Liver (tissue), 9 donors: ENCODE data around the gene COL8A1. TPM values are rescaled to one million over a fixed set of nuclear protein-coding genes. Genes with fewer than 3 reads are reported as not detected.

ENCODE experiments used
- DNase-seq: peaks from one replicate; pipeline ENCODE4 v3.0.0-alpha.2; 2017; ENCODE audit warnings: low spot score
- H3K27ac ChIP-seq, 2 donors: one replicate each; pipeline ENCODE4 v1.7.0; 2013; ENCODE audit warnings: inconsistent platforms in 2 of 2, low read length in 2 of 2, control low read depth in 1 of 2, low read depth in 1 of 2, mild to moderate bottlenecking in 1 of 2
- H3K27me3 ChIP-seq, 4 donors: one replicate each; pipeline versions ENCODE4 v1.6.1 to v1.7.0; 2013; ENCODE audit warnings: low read length in 3 of 4, inconsistent platforms in 1 of 4, mild to moderate bottlenecking in 1 of 4, moderate library complexity in 1 of 4; ENCODE audit not compliant: control insufficient read depth in 4 of 4, insufficient read depth in 4 of 4
- H3K36me3 ChIP-seq, 4 donors: one replicate each; pipeline versions ENCODE4 v1.6.1 to v1.7.0; 2013; ENCODE audit warnings: low read length in 3 of 4, mild to moderate bottlenecking in 3 of 4, low read depth in 1 of 4, moderate library complexity in 1 of 4; ENCODE audit not compliant: control insufficient read depth in 4 of 4, insufficient read depth in 3 of 4
- H3K4me1 ChIP-seq, 4 donors: one replicate each; pipeline versions ENCODE4 v1.6.1 to v1.7.0; 2013; ENCODE audit warnings: low read length in 3 of 4, mild to moderate bottlenecking in 3 of 4, moderate library complexity in 1 of 4; ENCODE audit not compliant: control insufficient read depth in 4 of 4, insufficient read depth in 4 of 4
- H3K4me3 ChIP-seq, 3 donors: one replicate each; pipeline versions ENCODE4 v1.6.1 to v1.7.0; 2013; ENCODE audit warnings: low read length in 3 of 3, control low read depth in 1 of 3, low read depth in 1 of 3, mild to moderate bottlenecking in 1 of 3
- H3K9ac ChIP-seq, 2 donors: one replicate each; pipeline ENCODE4 v1.7.0; 2013; ENCODE audit warnings: low read length in 2 of 2, mild to moderate bottlenecking in 2 of 2, moderate library complexity in 2 of 2, control low read depth in 1 of 2, low read depth in 1 of 2
- H3K9me3 ChIP-seq, 4 donors: one replicate each; pipeline versions ENCODE4 v1.6.1 to v1.7.0; 2013; ENCODE audit warnings: low read length in 3 of 4; ENCODE audit not compliant: control insufficient read depth in 4 of 4
- EGR1 ChIP-seq, 2 donors: IDR thresholded peaks; 2 replicates each; pipeline ENCODE4 v1.6.1; 2016 to 2018; ENCODE audit warnings: antibody characterized with exemption in 2 of 2, low read depth in 2 of 2
- FOXA1 ChIP-seq: IDR thresholded peaks from 2 replicates; pipeline ENCODE4 v1.6.1; 2016; ENCODE audit warnings: antibody characterized with exemption
- FOXA2 ChIP-seq: IDR thresholded peaks from 2 replicates; pipeline ENCODE4 v1.6.1; 2016; ENCODE audit warnings: antibody characterized with exemption
- GABPA ChIP-seq, 2 donors: IDR thresholded peaks in 1 of 2; conservative IDR thresholded peaks in 1 of 2; 2 replicates each; pipeline ENCODE4 v1.6.1; 2016; ENCODE audit warnings: antibody characterized with exemption in 2 of 2, mild to moderate bottlenecking in 1 of 2, moderate library complexity in 1 of 2
- HNF4A ChIP-seq, 2 donors: conservative IDR thresholded peaks; 2 replicates each; pipeline ENCODE4 v1.6.1; 2016; ENCODE audit warnings: antibody characterized with exemption in 2 of 2, mild to moderate bottlenecking in 2 of 2
- HNF4G ChIP-seq: IDR thresholded peaks from 2 replicates; pipeline ENCODE4 v1.6.1; 2016; ENCODE audit warnings: antibody characterized with exemption
- JUND ChIP-seq, 2 donors: IDR thresholded peaks; 2 replicates each; pipeline ENCODE4 v1.6.1; 2016; ENCODE audit warnings: antibody characterized with exemption in 2 of 2
- SP1 ChIP-seq: IDR thresholded peaks from 2 replicates; pipeline ENCODE4 v1.6.1; 2018; ENCODE audit warnings: antibody characterized with exemption, mild to moderate bottlenecking
- TAF1 ChIP-seq: conservative IDR thresholded peaks from 2 replicates; pipeline ENCODE4 v1.6.1; 2016; ENCODE audit warnings: antibody characterized with exemption, mild to moderate bottlenecking
- ZBTB33 ChIP-seq: IDR thresholded peaks from 2 replicates; pipeline ENCODE4 v1.6.1; 2016; ENCODE audit warnings: antibody characterized with exemption
- WGBS: extraction: QIAGEN DNeasy Blood & Tissue Kit; methylation state at CpG from one replicate; pipeline ENCODE4 v1.1.7; 2013; 5-methylcytosine and 5-hydroxymethylcytosine counted together
- polyA plus RNA-seq, 2 donors: library from polyadenylated mRNA; stranded (reverse) in 1 of 2; unstranded in 1 of 2; fragments of 200-250 nt in 1 of 2; fragments of >200 nt in 1 of 2; fragmentation: Nextera tagmentation in 1 of 2; extraction: Ambion mirVana in 1 of 2; gene quantifications; one replicate each; pipeline versions ENCODE4 v1.2.1 to v1.2.3, GENCODE V29; 2013 to 2015
- total RNA-seq, 2 donors: library from RNA; depleted of rRNA; stranded (reverse); fragments of >200 nt; gene quantifications; one replicate each; pipeline ENCODE4 v1.2.3, GENCODE V29; 2014
- TF ChIP-seq, protein P1 (sequence below): IDR thresholded peaks from 2 replicates; pipeline ENCODE4 v1.6.1; 2016; ENCODE audit warnings: antibody characterized with exemption
- TF ChIP-seq, protein P2 (sequence below): fragments of 150-350 bp; IDR thresholded peaks from 2 replicates; pipeline ENCODE4 v1.5.1; 2017; ENCODE audit warnings: improper control_type of control experiment, low read depth, low read length; ENCODE audit not compliant: missing input control
- TF ChIP-seq, protein P3 (sequence below): IDR thresholded peaks from 2 replicates; pipeline ENCODE4 v1.6.1; 2016; ENCODE audit warnings: antibody characterized with exemption, mild to moderate bottlenecking
- donor health status: healthy.
- donor health status: healthy.
- donor health status: healthy.
- donor health status: healthy.
- donor health status: healthy.

The COL8A1 gene
- total and polyA plus RNA-seq, 4 donors, result 0.14 to 2.2 (median 1.0) TPM

GRCh38 chr3:99700631-99701268, 62.4 kb downstream of the COL8A1 start:
- Histone ChIP-seq H3K36me3 (no peaks in the 10 kb centered on the region), H3K9me3 (no peaks in the 10 kb centered on the region), H3K27ac (no peak overlapping the region), H3K27me3 (no peaks in the 10 kb centered on the region), H3K9ac (no peak overlapping the region), H3K4me1 (no peaks in the 10 kb centered on the region), H3K4me3 (no peak overlapping the region)
- TF ChIP-seq JUND (IDR thresholded peaks at IDR 0.05) (no peak), EGR1 (IDR thresholded peaks at IDR 0.05; ENCODE audit: low read depth in 2 of 2) (no peak), HNF4A (conservative IDR thresholded peaks at IDR 0.05) (no peak)
- TF ChIP-seq, protein P1, sequence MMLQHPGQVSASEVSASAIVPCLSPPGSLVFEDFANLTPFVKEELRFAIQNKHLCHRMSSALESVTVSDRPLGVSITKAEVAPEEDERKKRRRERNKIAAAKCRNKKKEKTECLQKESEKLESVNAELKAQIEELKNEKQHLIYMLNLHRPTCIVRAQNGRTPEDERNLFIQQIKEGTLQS, result no peak
- WGBS, result 75% methylated on average over 8 of the region's 8 CpGs
- DNase-seq, result no peak

DNA sequence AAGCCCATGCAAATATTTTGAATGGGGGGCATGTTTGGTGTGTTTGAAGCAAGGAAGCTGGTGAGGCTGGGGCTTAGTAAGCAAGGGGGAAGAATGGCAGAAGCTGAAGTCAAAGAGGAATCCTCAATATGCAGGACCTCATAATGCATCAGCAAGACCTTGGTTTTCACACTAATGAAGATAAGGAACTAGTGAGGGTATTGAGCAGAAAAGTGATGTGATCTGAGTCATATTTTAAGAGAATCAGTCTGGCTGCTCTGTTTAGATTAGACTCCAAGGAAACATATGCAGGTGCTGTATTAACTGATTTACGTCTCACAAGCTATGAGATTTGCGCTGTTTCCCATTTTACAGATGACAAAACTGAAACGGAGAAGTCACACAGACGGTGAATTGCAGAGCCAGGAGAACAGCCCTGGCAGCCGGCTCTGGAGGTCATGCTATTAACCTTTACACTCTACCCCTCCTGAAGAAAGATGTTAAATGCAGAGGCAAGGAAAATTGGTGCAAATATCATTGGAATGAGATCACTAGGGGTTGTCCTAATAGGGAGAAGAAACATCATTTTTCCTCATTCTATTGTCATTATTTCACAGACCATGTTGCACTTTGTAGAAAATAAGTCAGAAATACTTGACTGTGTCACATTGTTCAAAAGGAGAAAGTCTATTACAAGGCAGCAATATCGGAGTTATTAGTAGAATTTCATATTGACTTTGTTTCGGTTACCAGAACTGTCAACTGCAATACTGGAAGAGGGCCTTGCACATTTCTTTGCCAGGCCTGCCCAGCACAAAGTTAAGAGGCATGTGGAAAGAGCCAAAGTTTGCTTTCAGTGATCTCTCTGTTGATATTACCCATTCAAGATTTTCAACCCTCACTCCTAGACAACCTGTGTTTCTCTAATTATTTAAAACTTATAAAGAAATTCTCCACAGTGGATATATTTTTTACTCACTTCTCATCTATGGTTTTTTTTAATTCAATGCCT, 64.9 kb downstream of the COL8A1 start:
- TF ChIP-seq, protein P2, sequence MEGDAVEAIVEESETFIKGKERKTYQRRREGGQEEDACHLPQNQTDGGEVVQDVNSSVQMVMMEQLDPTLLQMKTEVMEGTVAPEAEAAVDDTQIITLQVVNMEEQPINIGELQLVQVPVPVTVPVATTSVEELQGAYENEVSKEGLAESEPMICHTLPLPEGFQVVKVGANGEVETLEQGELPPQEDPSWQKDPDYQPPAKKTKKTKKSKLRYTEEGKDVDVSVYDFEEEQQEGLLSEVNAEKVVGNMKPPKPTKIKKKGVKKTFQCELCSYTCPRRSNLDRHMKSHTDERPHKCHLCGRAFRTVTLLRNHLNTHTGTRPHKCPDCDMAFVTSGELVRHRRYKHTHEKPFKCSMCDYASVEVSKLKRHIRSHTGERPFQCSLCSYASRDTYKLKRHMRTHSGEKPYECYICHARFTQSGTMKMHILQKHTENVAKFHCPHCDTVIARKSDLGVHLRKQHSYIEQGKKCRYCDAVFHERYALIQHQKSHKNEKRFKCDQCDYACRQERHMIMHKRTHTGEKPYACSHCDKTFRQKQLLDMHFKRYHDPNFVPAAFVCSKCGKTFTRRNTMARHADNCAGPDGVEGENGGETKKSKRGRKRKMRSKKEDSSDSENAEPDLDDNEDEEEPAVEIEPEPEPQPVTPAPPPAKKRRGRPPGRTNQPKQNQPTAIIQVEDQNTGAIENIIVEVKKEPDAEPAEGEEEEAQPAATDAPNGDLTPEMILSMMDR, result no peak
- no peak for TF ChIP-seq ZBTB33
- no peaks in the 10 kb centered on the region for H3K9me3 ChIP-seq
- H3K4me3 ChIP-seq, result no peak overlapping the region
- 83% methylated on average over 7 of the region's 7 CpGs for WGBS
- DNase-seq, result no peak
- H3K27me3 ChIP-seq, result no peaks in the 10 kb centered on the region
- no peak overlapping the region for H3K27ac ChIP-seq
- H3K4me1 ChIP-seq, result no peaks in the 10 kb centered on the region
- no peaks in the 10 kb centered on the region for H3K36me3 ChIP-seq
- H3K9ac ChIP-seq, result no peak overlapping the region

DNA sequence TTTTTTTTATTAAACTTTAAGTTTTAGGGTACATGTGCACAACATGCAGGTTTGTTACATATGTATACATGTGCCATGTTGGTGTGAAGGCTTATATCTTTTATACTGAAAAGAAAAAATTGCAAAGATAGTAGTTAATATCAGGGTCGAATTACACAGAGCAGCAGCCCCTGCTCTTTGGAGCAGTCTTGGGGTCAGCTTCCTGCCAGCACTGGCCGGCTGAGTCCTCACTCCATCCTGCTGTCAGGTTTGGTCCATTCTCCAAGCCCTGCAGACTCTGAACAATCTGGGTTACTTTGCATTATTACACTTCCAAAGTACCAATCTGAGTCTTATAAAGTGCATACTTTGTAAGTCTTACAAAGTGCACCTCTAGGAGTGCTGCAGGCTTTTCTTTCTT, 66.0 kb downstream of the COL8A1 start:
- no peaks in the 10 kb centered on the region for H3K36me3 ChIP-seq
- H3K27ac ChIP-seq, result no peak overlapping the region
- H3K4me1 ChIP-seq, result no peaks in the 10 kb centered on the region
- TF ChIP-seq, protein P3, sequence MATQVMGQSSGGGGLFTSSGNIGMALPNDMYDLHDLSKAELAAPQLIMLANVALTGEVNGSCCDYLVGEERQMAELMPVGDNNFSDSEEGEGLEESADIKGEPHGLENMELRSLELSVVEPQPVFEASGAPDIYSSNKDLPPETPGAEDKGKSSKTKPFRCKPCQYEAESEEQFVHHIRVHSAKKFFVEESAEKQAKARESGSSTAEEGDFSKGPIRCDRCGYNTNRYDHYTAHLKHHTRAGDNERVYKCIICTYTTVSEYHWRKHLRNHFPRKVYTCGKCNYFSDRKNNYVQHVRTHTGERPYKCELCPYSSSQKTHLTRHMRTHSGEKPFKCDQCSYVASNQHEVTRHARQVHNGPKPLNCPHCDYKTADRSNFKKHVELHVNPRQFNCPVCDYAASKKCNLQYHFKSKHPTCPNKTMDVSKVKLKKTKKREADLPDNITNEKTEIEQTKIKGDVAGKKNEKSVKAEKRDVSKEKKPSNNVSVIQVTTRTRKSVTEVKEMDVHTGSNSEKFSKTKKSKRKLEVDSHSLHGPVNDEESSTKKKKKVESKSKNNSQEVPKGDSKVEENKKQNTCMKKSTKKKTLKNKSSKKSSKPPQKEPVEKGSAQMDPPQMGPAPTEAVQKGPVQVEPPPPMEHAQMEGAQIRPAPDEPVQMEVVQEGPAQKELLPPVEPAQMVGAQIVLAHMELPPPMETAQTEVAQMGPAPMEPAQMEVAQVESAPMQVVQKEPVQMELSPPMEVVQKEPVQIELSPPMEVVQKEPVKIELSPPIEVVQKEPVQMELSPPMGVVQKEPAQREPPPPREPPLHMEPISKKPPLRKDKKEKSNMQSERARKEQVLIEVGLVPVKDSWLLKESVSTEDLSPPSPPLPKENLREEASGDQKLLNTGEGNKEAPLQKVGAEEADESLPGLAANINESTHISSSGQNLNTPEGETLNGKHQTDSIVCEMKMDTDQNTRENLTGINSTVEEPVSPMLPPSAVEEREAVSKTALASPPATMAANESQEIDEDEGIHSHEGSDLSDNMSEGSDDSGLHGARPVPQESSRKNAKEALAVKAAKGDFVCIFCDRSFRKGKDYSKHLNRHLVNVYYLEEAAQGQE, result no peak
- TF ChIP-seq SP1 (no peak), TAF1 (no peak), GABPA (IDR thresholded peaks at IDR 0.05 in 1 of 2, conservative IDR thresholded peaks at IDR 0.05 in 1 of 2) (no peak), FOXA2 (no peak), HNF4G (no peak), FOXA1 (no peak), ZBTB33 (no peak)
- TF ChIP-seq, protein P1, result no peak
- H3K9ac ChIP-seq, result no peak overlapping the region
- H3K4me3 ChIP-seq, result no peak overlapping the region
- WGBS, result 52% methylated on average over 2 of the region's 2 CpGs
- no peaks in the 10 kb centered on the region for H3K27me3 ChIP-seq
- DNase-seq, result no peak
- no peaks in the 10 kb centered on the region for H3K9me3 ChIP-seq
